Mesothelial cell of epicardium (in vitro differentiated cells): ENCODE measurements around the gene RHOBTB3. TPM values are rescaled to one million over a fixed set of nuclear protein-coding genes. Genes with fewer than 3 reads are reported as not detected.

ENCODE experiments used
- DNase-seq, 2 experiments: peaks; one replicate each; pipeline ENCODE4 v3.0.0; 2021; ENCODE audit warnings: low spot score in 2 of 2; ENCODE audit not compliant: unreplicated experiment in 2 of 2
- H3K27ac Mint-ChIP-seq: 2 replicates; pipeline ENCODE4 v1.8.0; 2021; ENCODE audit warnings: mixed read lengths
- H3K27me3 Mint-ChIP-seq: 2 replicates; pipeline ENCODE4 v1.8.0; 2021; ENCODE audit warnings: low read depth, mixed read lengths
- H3K36me3 Mint-ChIP-seq: 2 replicates; pipeline ENCODE4 v1.8.0; 2021; ENCODE audit warnings: mixed read lengths
- H3K4me1 Mint-ChIP-seq: 2 replicates; pipeline ENCODE4 v1.8.0; 2021; ENCODE audit warnings: mixed read lengths
- H3K4me3 Mint-ChIP-seq: 2 replicates; pipeline ENCODE4 v1.8.0; 2021; ENCODE audit warnings: mild to moderate bottlenecking, moderate library complexity, mixed read lengths
- H3K9me3 Mint-ChIP-seq: 2 replicates; pipeline ENCODE4 v1.8.0; 2021; ENCODE audit warnings: mixed read lengths
- total RNA-seq: library from RNA; stranded (reverse); gene quantifications from 3 replicates; pipeline ENCODE4 v1.2.1, GENCODE V29; 2021
- TF ChIP-seq, protein P1 (sequence below): fragments of 200-600 bp; sonication (generic); IDR thresholded peaks from one replicate; pipeline ENCODE4 v1.5.0; 2021; ENCODE audit warnings: antibody characterized with exemption; ENCODE audit not compliant: unreplicated experiment

Gene RHOBTB3
- total RNA-seq, 1 donor from 2014 or later, result 153 TPM

- H3K27me3 Mint-ChIP-seq, result no peaks in the 10 kb centered on the region
- H3K4me3 Mint-ChIP-seq, result no peak overlapping the region
- H3K4me1 Mint-ChIP-seq, result peaks cover 40% of the 10 kb centered on the region
- H3K36me3 Mint-ChIP-seq, result peaks cover 31% of the 10 kb centered on the region
- H3K27ac Mint-ChIP-seq, result peak overlapping the region; percentile 7
- TF ChIP-seq, protein P1, sequence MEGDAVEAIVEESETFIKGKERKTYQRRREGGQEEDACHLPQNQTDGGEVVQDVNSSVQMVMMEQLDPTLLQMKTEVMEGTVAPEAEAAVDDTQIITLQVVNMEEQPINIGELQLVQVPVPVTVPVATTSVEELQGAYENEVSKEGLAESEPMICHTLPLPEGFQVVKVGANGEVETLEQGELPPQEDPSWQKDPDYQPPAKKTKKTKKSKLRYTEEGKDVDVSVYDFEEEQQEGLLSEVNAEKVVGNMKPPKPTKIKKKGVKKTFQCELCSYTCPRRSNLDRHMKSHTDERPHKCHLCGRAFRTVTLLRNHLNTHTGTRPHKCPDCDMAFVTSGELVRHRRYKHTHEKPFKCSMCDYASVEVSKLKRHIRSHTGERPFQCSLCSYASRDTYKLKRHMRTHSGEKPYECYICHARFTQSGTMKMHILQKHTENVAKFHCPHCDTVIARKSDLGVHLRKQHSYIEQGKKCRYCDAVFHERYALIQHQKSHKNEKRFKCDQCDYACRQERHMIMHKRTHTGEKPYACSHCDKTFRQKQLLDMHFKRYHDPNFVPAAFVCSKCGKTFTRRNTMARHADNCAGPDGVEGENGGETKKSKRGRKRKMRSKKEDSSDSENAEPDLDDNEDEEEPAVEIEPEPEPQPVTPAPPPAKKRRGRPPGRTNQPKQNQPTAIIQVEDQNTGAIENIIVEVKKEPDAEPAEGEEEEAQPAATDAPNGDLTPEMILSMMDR, result no peak
- no peak for DNase-seq
- no peaks in the 10 kb centered on the region for H3K9me3 Mint-ChIP-seq
These were observed 31.5 kb downstream of the RHOBTB3 start for GRCh38 chr5:95762652-95763041.

GRCh38 chr5:95763941-95764340 lies 32.8 kb downstream of the RHOBTB3 start:
- H3K9me3 Mint-ChIP-seq, result no peaks in the 10 kb centered on the region
- no peak overlapping the region for H3K27ac Mint-ChIP-seq
- H3K36me3 Mint-ChIP-seq, result peaks cover 32% of the 10 kb centered on the region
- H3K4me1 Mint-ChIP-seq, result peaks cover 32% of the 10 kb centered on the region
- TF ChIP-seq, protein P1, result no peak
- H3K27me3 Mint-ChIP-seq, result no peaks in the 10 kb centered on the region
- DNase-seq, result no peak
- H3K4me3 Mint-ChIP-seq, result no peak overlapping the region

- no peaks in the 10 kb centered on the region for H3K27me3 Mint-ChIP-seq
- no peaks in the 10 kb centered on the region for H3K9me3 Mint-ChIP-seq
- no peak for DNase-seq
- H3K4me1 Mint-ChIP-seq, result peaks cover 12% of the 10 kb centered on the region
- no peak overlapping the region for H3K27ac Mint-ChIP-seq
- TF ChIP-seq, protein P1, result no peak
- H3K4me3 Mint-ChIP-seq, result no peak overlapping the region
- H3K36me3 Mint-ChIP-seq, result peaks cover 42% of the 10 kb centered on the region
These were observed 37.6 kb downstream of the RHOBTB3 start for GRCh38 chr5:95768731-95769130.

- peaks cover 15% of the 10 kb centered on the region for H3K4me1 Mint-ChIP-seq
- no peaks in the 10 kb centered on the region for H3K9me3 Mint-ChIP-seq
- peak overlapping the region; percentile 74 for H3K27ac Mint-ChIP-seq
- peaks cover 28% of the 10 kb centered on the region for H3K36me3 Mint-ChIP-seq
- TF ChIP-seq, protein P1, result no peak
- DNase-seq, result no peak
- no peaks in the 10 kb centered on the region for H3K27me3 Mint-ChIP-seq
- no peak overlapping the region for H3K4me3 Mint-ChIP-seq
These were observed 39.9 kb downstream of the RHOBTB3 start for GRCh38 chr5:95770830-95771708.

DNA sequence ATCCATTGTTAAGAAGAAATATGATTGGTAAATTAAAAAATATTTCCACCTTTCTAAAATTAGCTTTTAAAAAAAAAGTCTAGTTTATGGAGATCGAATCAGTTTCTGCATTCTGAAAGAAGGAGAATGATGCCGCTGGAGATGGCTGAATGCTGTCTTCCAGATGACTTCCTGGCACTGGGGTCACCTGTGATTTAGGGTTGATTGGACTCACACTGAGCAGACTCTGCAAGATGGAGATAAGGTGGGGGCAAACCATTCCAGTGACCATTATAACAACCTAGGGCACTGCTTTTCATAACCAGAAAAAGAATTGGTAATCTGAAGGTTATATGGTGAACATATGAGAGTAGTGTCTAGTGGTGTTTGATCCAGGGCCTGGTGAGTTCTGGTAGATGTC lies 40.8 kb downstream of the RHOBTB3 start:
- Mint-ChIP-seq H3K27me3 (no peaks in the 10 kb centered on the region), H3K36me3 (peaks cover 24% of the 10 kb centered on the region), H3K27ac (peak overlapping the region; percentile 41), H3K4me1 (peaks cover 15% of the 10 kb centered on the region), H3K4me3 (no peak overlapping the region), H3K9me3 (no peaks in the 10 kb centered on the region)
- TF ChIP-seq, protein P1, result no peak
- no peak for DNase-seq
